GM23248 (cell line): ENCODE measurements around the gene TDP2.

ENCODE experiments used
- EZH2 ChIP-seq: fragments of 200-600 bp; sonication (generic); IDR thresholded peaks from 2 replicates; pipeline ENCODE4 v1.6.1; 2018; ENCODE audit warnings: antibody characterized with exemption, mild to moderate bottlenecking; ENCODE audit not compliant: insufficient read depth, poor library complexity, severe bottlenecking
- EZH2phosphoT487 ChIP-seq: fragments of 200-600 bp; sonication (generic); IDR thresholded peaks from 2 replicates; pipeline ENCODE4 v1.6.1; 2018; ENCODE audit warnings: antibody characterized with exemption, moderate library complexity, mild to moderate bottlenecking, low read depth; ENCODE audit not compliant: insufficient read depth

DNA sequence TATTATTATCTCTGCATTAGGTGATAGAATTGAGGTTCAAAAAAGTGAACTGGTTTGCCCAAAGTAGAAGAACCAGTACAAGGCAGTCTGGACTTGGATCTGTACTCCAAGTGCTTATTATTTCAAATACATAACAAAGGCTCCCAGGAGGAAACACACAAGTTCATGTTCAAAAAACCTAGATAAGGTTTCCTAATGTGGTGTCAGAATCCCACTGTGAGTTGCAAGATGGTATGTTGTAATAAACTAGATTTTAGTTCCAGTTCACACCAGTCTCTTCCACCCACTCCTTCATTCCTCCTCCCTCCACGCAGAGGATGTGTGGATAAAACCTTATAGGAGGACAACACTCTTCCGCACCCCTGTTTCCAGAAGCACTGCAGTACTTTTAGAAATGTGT, 63.5 kb downstream of the TDP2 start:
- TF ChIP-seq EZH2 (no peak), EZH2phosphoT487 (no peak)
